GM19193 (cell line): Measurements from ENCODE around the gene STK35.

Source experiments
- POLR2A ChIP-seq: IDR thresholded peaks from 4 replicates; pipeline ENCODE4 v1.6.1; 2011; ENCODE audit not compliant: insufficient read depth, insufficient read length; ENCODE audit errors: extremely low read depth

The STK35 gene

DNA sequence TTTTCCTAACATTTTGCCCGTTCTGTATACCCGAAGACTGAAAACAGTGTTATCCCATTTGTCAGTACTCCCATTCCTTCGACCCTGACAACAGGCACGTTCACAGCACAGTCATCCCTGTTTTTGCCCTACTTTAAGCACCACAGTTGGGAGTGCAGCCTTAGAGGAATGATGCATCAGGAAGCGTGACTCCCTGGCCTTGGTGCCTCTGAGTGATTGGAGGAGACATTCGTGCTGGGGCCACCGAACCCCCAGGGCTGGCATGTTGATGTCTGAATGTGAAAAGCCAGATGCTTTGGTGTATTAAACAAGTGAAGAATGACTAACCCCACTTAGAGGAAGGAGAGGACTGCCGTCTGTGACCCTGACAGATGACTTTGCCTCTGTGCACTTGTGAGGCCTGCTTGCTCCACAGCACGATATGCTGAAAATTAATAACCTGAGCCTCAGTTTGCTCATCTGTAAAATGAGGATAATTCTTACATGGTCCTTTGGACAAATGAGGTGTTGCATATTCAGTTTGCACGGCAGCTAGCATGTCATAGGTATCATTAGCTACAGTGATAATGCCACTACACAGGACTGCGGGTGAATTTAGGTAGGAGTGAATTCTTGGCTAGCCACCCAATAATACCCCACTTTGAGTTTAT, 36.0 kb downstream of the STK35 start:
- TF ChIP-seq POLR2A = no peak

DNA sequence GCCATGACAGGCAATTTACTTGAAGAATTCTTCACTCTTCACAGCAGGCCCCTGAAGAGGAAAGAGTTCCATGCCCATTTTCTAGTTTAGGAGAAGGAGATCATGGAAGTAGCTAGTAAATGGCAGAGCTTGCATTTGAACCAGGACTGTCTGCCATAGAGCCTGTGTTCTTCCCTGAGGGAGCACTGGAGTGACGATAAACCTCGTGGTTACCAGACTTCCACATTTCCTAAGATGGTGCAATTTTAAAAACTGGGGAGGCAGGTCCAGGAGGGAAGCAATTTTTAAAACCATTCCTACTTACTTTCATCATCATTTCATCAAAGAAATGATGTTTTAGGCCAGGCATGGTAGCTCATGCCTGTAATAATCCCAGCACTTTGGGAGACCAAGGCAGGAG, 36.8 kb downstream of the STK35 start:
- TF ChIP-seq POLR2A = no peak

DNA sequence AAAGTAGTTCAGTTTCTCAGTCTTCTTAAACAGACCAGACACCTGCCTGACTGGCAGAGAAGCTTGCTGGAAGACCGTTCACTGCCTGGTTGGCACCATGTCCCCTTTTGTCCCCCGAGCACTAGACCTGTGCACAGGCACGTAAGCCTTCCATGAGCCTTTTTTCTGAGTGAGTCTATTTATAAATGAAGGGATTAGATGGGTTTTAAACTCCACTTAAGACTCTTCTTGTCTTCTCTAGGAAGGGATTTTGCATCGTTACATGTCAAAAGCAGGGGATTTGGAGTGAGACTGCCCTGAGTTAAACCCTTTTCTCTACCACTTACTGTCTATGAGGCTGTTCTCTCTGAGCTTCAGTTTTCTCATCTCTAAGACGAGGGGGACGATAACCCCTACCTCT, 37.6 kb downstream of the STK35 start:
- no peak for TF ChIP-seq POLR2A

DNA sequence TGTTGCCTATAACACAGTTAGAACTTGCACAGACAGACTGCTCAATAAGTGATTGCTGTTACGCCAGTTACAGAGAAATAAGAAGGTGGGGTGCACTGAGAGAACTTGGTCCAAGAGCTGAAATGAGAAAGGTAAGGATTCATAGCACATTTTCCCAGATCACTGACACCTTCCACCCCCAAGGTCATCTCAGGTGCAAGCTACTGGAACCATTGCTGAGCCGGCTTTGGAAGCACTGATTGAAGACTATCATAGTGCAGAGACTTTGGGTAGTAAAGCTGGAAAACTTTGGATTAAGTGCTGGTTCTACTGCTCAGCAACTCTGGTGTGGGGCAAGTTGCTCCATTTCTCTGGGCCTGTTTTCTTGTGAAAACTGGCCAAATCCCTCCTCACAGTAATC, 38.1 kb downstream of the STK35 start:
- no peak for TF ChIP-seq POLR2A

DNA sequence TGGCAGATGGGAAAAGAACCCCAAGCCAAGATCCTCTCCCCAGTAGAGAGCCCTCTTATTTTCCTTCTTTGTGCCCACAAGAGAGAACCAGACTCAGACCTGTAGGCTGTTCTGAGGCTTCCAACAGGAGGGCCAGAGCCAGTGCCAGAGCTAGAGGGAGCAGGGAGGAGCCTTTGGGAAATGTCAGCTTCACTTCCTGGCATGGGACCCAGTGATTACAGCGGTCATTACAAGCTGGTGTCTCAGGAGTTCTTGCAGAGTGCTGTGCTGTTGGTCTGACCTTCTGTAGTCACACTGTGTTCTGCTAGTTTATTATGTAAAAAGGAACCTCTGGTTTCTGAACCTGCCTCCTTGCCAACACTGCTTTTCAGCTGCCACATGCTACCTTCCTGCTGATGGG, 38.9 kb downstream of the STK35 start:
- no peak for TF ChIP-seq POLR2A

DNA sequence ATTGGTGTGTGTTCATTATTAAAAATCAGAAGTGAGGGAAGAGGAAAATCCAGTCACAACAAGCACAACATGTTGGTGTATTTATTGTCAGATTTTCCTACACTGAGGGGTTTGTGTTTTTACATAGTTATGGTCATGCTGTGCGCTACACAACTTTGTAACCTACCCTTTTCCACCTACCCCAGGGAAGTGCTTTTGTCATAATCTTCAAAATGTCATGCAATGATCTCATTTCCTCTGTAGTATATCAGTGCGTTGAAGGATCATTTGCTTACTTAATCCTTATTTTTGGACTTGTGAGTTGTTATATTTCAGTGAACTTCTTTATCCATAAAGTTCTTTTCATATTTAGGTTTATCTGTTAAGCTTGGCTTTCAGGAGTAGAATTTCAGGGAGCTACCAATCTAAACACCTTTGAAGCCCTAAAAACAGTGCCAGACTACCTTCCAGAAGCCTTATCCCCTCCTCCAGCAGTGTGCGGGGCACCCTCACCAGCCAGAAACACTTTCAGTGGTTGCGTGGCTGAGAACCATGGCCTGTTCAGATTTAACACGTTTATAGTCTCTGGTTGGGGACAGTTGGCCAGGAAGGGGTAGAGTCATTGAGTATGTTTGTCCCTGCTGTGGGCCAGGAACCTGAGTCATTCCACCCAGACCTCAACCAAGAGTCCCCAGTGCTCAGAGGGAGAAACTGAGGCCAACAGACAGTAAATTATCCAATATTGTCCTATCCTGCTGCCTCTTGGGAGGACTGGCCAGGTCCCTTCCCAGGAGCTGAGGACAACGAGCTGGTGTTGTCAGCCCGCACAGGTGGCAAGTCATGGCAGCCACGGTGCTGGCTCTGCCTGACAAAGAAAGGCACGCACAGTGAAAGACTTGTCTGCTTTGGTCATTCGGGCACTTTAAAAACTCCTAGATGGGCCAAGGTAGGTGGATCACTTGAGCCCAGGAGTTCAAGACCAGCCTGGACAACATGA, 40.3 kb downstream of the STK35 start:
- no peak for TF ChIP-seq POLR2A

DNA sequence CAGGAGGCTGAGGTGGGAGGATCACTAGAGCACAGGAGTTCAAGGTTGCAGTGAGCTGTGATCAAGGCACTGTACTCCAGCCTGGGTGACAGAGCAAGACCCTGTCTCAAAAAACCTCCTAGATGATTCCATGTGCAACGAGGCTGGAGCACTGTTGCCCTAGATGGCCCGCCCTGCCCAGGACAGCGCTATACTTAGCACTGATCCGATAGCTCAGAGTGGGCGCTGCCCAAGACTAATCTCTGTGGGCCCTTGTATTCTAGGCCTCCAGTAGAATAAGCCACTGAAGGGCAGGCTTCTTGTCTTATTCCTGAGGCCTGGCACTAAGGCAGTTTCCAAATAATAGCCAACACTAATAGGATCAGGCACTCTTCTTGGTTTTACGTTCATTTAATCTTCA, 41.0 kb downstream of the STK35 start:
- TF ChIP-seq POLR2A = no peak

DNA sequence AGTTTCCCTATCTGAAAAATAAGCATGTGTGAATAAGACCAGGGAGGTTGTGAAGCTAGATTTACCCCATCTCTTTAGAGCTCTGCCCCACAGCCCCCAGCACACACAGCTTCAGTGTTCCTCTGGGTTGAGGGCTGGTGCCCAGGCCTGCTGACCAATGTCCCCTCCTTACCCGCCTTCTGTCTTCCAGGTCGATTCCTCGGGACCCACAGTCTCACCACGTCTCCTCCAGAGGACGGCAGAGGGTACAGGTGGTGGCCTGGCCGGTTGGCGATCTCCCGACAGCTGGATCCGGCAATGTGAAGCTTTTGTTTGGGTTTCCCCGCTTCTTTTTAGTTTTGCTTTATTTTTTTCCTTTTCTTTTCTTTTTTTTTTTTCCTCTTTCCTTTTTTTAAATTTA, 42.0 kb downstream of the STK35 start:
- no peak for TF ChIP-seq POLR2A

DNA sequence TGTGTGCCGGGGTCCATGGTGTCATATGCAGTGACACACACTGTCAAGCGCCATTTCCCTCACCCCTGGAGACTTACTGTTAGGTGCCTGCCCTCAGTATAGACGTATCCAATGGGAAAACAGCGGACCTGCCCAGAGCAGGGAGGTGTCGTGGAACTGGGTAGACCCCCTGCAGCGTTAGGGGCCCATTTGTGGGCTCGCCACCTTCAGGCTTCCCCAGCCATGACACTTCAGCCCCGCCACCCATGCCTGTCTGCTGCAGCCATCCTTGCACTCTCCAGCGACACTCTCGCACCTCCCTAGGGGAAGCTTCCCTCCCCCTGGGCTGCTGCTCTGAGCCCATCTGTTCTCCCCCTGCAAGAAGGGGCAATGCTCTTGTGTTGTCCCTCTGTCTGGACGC, 43.2 kb downstream of the STK35 start:
- no peak for TF ChIP-seq POLR2A

DNA sequence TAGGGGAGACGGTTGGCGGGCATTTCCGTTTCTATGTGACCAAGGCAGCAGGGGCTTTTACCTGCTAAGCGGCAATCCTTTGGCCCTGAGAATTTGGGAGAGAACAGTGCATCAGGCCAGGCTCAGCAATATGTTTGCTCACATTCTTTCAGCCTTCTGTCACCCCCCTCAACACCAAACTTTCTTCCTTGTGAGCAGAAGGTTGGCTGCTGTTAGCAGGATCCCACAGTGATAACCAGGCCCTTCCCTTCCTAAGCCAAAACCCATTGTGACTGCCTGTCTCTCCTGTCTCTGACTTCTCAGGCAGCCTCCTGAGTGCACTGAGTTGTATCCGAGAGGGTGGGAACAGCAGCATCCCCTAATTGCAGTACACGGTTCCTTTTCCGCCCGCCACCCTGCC, 43.7 kb downstream of the STK35 start:
- TF ChIP-seq POLR2A = no peak

DNA sequence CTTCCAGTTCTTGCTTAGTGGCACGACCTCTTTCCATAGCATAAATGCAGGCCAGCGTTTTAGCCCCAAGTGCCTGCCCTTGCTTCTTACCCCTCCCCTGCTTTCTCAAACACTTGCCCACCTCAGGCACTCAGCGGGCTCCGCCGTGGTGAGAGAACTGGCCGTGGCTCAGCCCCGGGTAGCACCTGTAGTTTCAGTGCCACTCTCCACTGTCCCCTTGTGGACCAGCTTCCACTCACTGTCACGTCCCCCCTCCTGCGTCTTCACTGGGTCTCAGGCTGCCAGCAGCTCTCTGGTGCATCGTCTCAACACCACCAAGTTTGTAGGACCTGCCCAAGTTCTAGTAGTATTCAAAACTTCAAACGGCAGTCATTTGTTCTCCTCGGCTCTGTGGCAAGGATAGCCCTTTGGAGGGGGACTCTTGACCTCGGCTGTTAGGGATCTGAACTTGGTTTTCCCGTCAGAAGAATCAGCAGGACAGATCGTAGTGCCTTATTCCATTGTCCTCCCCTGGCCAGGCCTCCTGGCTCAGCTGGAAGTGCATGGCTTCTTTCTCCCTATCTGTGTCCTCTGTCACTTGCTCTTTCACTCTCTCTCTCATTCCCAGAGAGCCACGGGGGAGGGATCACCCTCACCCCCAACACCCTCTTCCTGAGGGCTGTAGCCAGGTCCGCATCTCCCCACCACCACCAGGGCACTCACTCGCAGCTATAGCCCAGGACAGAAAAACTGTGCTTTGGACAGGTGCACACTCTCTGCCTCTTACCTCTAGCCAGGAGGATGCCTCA, 44.6 kb downstream of the STK35 start:
- no peak for TF ChIP-seq POLR2A

DNA sequence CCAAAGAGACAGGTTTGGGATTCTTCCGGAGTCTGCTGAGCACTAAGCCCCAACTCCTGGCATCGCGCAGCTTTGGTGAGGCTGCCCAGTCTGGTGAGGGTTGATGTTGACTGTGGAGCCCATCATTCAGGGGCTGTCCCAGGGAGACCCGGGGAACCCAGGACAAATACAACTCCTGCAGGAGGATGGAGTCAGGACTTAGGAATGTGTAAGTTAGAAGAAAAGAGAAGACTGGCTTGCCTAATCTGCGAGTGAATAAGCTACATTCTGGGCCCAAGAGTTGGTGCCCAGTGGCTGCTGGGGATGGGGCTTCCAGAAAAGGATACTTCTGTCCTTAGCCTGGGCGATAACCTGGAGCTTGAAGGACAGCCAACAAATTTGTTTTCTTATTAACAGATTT, 47.9 kb downstream of the STK35 start:
- no peak for TF ChIP-seq POLR2A

DNA sequence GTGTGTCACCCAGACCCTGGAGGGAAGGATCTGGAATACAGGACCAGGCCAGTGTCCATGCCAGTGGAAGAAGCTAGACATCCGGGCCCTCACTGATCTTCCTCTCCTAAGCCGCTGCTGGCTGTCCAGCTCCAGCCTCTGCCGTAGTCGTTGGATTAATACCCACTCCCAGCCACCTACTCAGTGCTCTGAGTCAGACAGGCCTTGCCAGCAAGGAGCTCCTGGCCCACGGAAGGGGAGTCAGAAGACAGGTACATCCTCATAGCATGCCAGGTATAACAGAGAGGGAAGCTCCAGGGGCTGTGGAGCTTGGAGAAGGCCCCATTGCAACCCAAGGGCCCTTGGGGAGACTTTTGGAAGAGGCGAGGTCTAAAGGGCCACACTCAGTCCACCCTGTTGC, 49.0 kb downstream of the STK35 start:
- TF ChIP-seq POLR2A = no peak

DNA sequence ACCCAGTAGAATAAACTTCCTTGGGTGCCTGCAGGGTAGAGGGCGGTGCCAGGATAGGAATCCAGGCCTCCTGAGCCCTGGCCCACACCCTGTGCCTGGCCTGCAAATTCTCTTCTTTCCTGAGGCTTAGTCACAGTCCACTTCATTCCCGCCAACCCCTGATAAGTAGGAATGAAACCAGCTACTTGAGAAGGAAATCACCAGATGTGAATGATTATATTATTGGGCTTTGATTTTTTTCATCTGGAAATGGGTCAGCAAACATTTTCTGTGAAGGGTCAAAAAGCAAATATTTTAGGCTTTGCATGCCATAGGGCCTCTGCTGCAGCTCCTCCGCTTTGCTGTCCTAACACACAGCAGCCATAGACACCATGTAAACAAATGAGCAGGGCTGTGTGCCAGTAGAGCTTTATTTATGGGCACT, 50.2 kb downstream of the STK35 start:
- no peak for TF ChIP-seq POLR2A

DNA sequence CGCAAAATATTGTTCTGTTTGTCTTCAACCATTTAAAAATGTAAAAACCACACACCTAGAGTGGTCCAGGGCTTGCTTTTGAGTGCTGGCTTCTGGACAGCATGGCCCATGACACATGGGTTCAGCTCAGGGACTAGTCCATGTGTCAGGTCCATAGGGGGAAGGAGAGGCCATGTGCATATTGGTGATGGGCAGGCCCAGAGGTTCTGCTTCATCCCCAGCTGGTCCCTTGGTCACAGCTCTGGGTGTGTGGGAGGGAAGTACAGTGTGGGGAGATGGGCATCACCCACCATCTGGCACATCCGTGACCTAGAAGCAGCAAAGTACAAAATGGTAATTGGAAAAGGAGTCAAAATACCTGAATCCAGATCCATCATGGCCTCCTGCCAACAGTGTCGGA, 50.7 kb downstream of the STK35 start:
- TF ChIP-seq POLR2A = no peak
